Endothelial cell of umbilical vein (primary cell): ENCODE data around the gene NHS. TPM values are rescaled to one million over a fixed set of nuclear protein-coding genes. Genes with fewer than 3 reads are reported as not detected.

Source experiments
- BruUV-seq: library from RNA; stranded (reverse); fragments of 400-500 nt; replicated peaks from 2 replicates; lab custom pipeline; 2021; lab: Mats Ljungman, UMichigan
- CTCF ChIA-PET: fragments of 300-600, 350-600 bp; sonication (Branson Sonifier 250); formaldehyde crosslinking; loops from one replicate; lab custom pipeline; 2021; ENCODE audit warnings: antibody characterized with exemption, inconsistent platforms; lab: Charles Lee
- POLR2A ChIA-PET: fragments of 300-600, 350-600 bp; sonication (Branson Sonifier 250); formaldehyde crosslinking; loops from one replicate; lab custom pipeline; 2021; ENCODE audit warnings: antibody characterized with exemption, inconsistent platforms; lab: Charles Lee
- DNase-seq: peaks from one replicate; pipeline ENCODE4 v3.0.0-alpha.2; 2011; ENCODE audit warnings: low read depth, low spot score
- FAIRE-seq: peaks from 2 replicates; lab custom pipeline; 2011; peaks lifted over from hg19 to GRCh38; lab: Jason Lieb, UNC
- H2AFZ ChIP-seq: 2 replicates; pipeline ENCODE4 v1.6.0; 2012; ENCODE audit warnings: low read depth, low read length, control low read depth, inconsistent platforms
- H3K27ac ChIP-seq: 2 replicates; pipeline ENCODE4 v1.5.1; 2011; ENCODE audit warnings: low read depth, mild to moderate bottlenecking, control low read depth, low read length, moderate library complexity; ENCODE audit not compliant: insufficient read depth
- H3K27me3 ChIP-seq, 2 experiments: 2 replicates each; pipeline versions ENCODE4 v1.6.0 to v1.6.1; 2011; ENCODE audit warnings: low read length in 2 of 2, mixed read lengths in 1 of 2; ENCODE audit not compliant: control insufficient read depth in 2 of 2, insufficient read depth in 2 of 2
- H3K36me3 ChIP-seq, 2 experiments: 2 replicates in 1 of 2; 3 replicates in 1 of 2; pipeline ENCODE4 v1.5.1; 2011; ENCODE audit warnings: low read length in 2 of 2, mild to moderate bottlenecking in 1 of 2, moderate library complexity in 1 of 2; ENCODE audit not compliant: control insufficient read depth in 2 of 2, insufficient read depth in 2 of 2; ENCODE audit errors: extremely low read depth in 1 of 2
- H3K4me1 ChIP-seq: 3 replicates; pipeline ENCODE4 v1.5.1; 2011; ENCODE audit warnings: mild to moderate bottlenecking, low read length; ENCODE audit not compliant: control insufficient read depth, insufficient read depth; ENCODE audit errors: extremely low read depth
- H3K4me2 ChIP-seq: 2 replicates; pipeline ENCODE4 v1.6.1; 2011; ENCODE audit warnings: low read length, control low read depth, mixed read lengths; ENCODE audit not compliant: insufficient read depth
- H3K4me3 ChIP-seq, 3 experiments: fragments of 200-600 bp in 1 of 3; sonication (generic), shearing (Covaris generic) in 1 of 3; replicated peaks in 1 of 3; 2 replicates each; pipeline ENCODE4 v1.5.1; 2011 to 2016; ENCODE audit warnings: control low read depth in 3 of 3, low read length in 3 of 3, mild to moderate bottlenecking in 2 of 3, inconsistent platforms in 1 of 3, low read depth in 1 of 3, moderate library complexity in 1 of 3; ENCODE audit not compliant: insufficient read depth in 1 of 3
- H3K79me2 ChIP-seq: 2 replicates; pipeline ENCODE4 v1.6.0; 2012; ENCODE audit warnings: low read length, inconsistent platforms; ENCODE audit not compliant: control insufficient read depth, insufficient read depth
- H3K9ac ChIP-seq: replicated peaks from 2 replicates; pipeline ENCODE3; 2011; ENCODE audit warnings: low read length, control low read depth; ENCODE audit not compliant: insufficient read depth; ENCODE audit errors: extremely low read depth
- H3K9me1 ChIP-seq: replicated peaks from 3 replicates; pipeline ENCODE4 v1.6.0; 2011; ENCODE audit warnings: mild to moderate bottlenecking, low read length; ENCODE audit not compliant: control insufficient read depth, insufficient read depth; ENCODE audit errors: extremely low read depth
- H3K9me3 ChIP-seq: replicated peaks from 2 replicates; pipeline ENCODE4 v1.5.1; 2012; ENCODE audit warnings: low read length, inconsistent platforms; ENCODE audit not compliant: control insufficient read depth, insufficient read depth
- H4K20me1 ChIP-seq: replicated peaks from 2 replicates; pipeline ENCODE3; 2011; ENCODE audit warnings: mild to moderate bottlenecking, low read length; ENCODE audit not compliant: control insufficient read depth, insufficient read depth; ENCODE audit errors: extremely low read depth
- EZH2 ChIP-seq: IDR thresholded peaks from 2 replicates; pipeline ENCODE4 v1.6.1; 2012; ENCODE audit warnings: borderline replicate concordance, low read depth, mild to moderate bottlenecking, moderate library complexity, low read length, inconsistent platforms; ENCODE audit not compliant: severe bottlenecking
- FOS ChIP-seq: IDR thresholded peaks from 2 replicates; pipeline ENCODE4 v1.6.1; 2011; ENCODE audit warnings: mild to moderate bottlenecking, low read length, moderate library complexity, borderline replicate concordance; ENCODE audit not compliant: insufficient read depth
- GATA2 ChIP-seq: IDR thresholded peaks from 2 replicates; pipeline ENCODE4 v1.7.0; 2011; ENCODE audit warnings: low read depth, mild to moderate bottlenecking, moderate library complexity, mixed read lengths, low read length; ENCODE audit not compliant: insufficient read length, insufficient read depth
- JUN ChIP-seq: IDR thresholded peaks from 2 replicates; pipeline ENCODE4 v1.6.1; 2011; ENCODE audit warnings: borderline replicate concordance, low read depth; ENCODE audit not compliant: insufficient read length, insufficient read depth
- MYC ChIP-seq: IDR thresholded peaks from one replicate; pipeline ENCODE4 v1.6.1; 2011; ENCODE audit warnings: mild to moderate bottlenecking, low read depth, low read length
- POLR2A ChIP-seq: IDR thresholded peaks from 2 replicates; pipeline ENCODE4 v1.6.1; 2012; ENCODE audit warnings: low read depth, mild to moderate bottlenecking, control low read depth, low read length
- POLR2AphosphoS5 ChIP-seq: IDR thresholded peaks from 2 replicates; pipeline ENCODE4 v1.6.1; 2012; ENCODE audit warnings: low read depth, mild to moderate bottlenecking, control low read depth, low read length, moderate library complexity; ENCODE audit not compliant: insufficient read depth
- dilution Hi-C: fragments of 300-500 bp; cut with MboI; formaldehyde crosslinking; loops from one replicate; pipeline ENCODE4 v1.15.0; 2019; ENCODE audit warnings: low sequenced_read_pairs; ENCODE audit not compliant: extremely low pct_ligation_motif_present
- intact Hi-C: fragments of 100-400 bp; cut with micrococcal nuclease; formaldehyde crosslinking; loops from one replicate; pipeline ENCODE4 v1.10.0; 2022
- polyA plus RNA-seq, 4 experiments: library from polyadenylated mRNA; depleted of rRNA in 3 of 4; stranded (reverse) in 3 of 4; unstranded in 1 of 4; fragments of >200 nt; gene quantifications; 2 replicates each; pipeline versions ENCODE4 v1.2.1 to v1.2.3, GENCODE V29; 2011 to 2012; ENCODE audit warnings: missing spikeins in 1 of 4
- total RNA-seq: library from RNA; stranded (reverse); gene quantifications from 2 replicates; pipeline ENCODE4 v1.2.3, GENCODE V29; 2021
- TF ChIP-seq, protein P1 (sequence below), 2 donors: IDR thresholded peaks; 1 replicate in 1 of 2; 2 replicates in 1 of 2; pipeline ENCODE4 v1.5.1; 2011; ENCODE audit warnings: low read length in 2 of 2, mild to moderate bottlenecking in 2 of 2, moderate library complexity in 2 of 2, control low read depth in 1 of 2, inconsistent platforms in 1 of 2, low read depth in 1 of 2; ENCODE audit not compliant: insufficient read depth in 1 of 2; ENCODE audit errors: extremely low read depth in 1 of 2
- TF ChIP-seq, protein P2 (sequence below): IDR thresholded peaks from 2 replicates; pipeline ENCODE4 v1.6.1; 2011; ENCODE audit not compliant: insufficient read depth, insufficient read length

Gene NHS
- total and polyA plus RNA-seq, 2 donors (not counting 3 experiments of a cell fraction or from before 2014, with no cell fraction given): 0.07 to 0.46 TPM

DNA sequence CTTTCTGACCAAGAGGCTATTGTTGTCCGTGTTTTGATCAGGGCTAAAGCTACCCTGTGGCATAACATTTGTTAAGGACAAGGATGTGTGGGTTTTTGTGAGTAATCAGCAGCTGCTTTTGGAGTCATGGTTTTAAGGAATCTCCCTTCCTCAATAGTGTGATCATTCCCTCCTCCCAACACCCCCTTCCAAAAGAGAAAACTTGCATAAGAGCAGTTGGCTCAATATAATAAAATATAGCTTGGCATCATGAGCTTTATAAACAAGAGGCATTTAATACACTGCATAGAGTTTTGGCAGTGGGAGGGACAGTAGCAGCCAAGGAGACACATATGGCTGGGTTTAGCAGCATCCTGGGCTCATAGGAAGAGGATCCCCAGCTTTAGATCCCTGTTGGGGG lies 84.7 kb downstream of the NHS start:
- TF ChIP-seq POLR2AphosphoS5 (no peak), FOS (no peak), EZH2 (no peak), POLR2A (no peak), JUN (no peak), MYC (no peak), GATA2 (no peak)
- TF ChIP-seq, protein P1, sequence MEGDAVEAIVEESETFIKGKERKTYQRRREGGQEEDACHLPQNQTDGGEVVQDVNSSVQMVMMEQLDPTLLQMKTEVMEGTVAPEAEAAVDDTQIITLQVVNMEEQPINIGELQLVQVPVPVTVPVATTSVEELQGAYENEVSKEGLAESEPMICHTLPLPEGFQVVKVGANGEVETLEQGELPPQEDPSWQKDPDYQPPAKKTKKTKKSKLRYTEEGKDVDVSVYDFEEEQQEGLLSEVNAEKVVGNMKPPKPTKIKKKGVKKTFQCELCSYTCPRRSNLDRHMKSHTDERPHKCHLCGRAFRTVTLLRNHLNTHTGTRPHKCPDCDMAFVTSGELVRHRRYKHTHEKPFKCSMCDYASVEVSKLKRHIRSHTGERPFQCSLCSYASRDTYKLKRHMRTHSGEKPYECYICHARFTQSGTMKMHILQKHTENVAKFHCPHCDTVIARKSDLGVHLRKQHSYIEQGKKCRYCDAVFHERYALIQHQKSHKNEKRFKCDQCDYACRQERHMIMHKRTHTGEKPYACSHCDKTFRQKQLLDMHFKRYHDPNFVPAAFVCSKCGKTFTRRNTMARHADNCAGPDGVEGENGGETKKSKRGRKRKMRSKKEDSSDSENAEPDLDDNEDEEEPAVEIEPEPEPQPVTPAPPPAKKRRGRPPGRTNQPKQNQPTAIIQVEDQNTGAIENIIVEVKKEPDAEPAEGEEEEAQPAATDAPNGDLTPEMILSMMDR (IDR thresholded peaks at IDR 0.05; ENCODE audit: extremely low read depth in 1 of 2, insufficient read depth in 1 of 2, low read depth in 1 of 2, low read length in 2 of 2): no peak
- TF ChIP-seq, protein P2, sequence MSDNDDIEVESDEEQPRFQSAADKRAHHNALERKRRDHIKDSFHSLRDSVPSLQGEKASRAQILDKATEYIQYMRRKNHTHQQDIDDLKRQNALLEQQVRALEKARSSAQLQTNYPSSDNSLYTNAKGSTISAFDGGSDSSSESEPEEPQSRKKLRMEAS: no peak
- CTCF ChIA-PET: no interaction called here

More for the DNA sequence above, 84.7 kb downstream of the NHS start:
- Histone ChIP-seq H3K9ac (no peak overlapping the region), H3K79me2 (no peaks in the 10 kb centered on the region), H3K36me3 (no peaks in the 10 kb centered on the region), H4K20me1 (no peaks in the 10 kb centered on the region), H3K9me3 (no peaks in the 10 kb centered on the region), H3K27me3 (no peaks in the 10 kb centered on the region), H2AFZ (no peak overlapping the region), H3K27ac (no peak overlapping the region), H3K9me1 (no peaks in the 10 kb centered on the region), H3K4me3 (no peak overlapping the region), H3K4me1 (no peaks in the 10 kb centered on the region), H3K4me2 (no peak overlapping the region)
- no TSS peak for BruUV-seq
- POLR2A ChIA-PET: no interaction called here
- FAIRE-seq (no peak), DNase-seq (no peak)
- dilution Hi-C loops (no loop called here), intact Hi-C loops (no loop called here)
